SK-N-SH (cell line): ENCODE results near the gene LEPR. TPM values are rescaled to one million over a fixed set of nuclear protein-coding genes. Genes with fewer than 3 reads are reported as not detected.

Experiments used
- CTCF ChIA-PET: fragments of 300-600, 350-600 bp; formaldehyde crosslinking; extraction: SDS; loops from one replicate; lab custom pipeline; 2021; lab: Yijun Ruan, JAX
- POLR2A ChIA-PET: fragments of 350-600 bp; sonication (Branson Sonifier 250); formaldehyde crosslinking; extraction: SDS; loops from one replicate; lab custom pipeline; 2020; ENCODE audit warnings: antibody characterized with exemption, inconsistent platforms; lab: Yijun Ruan, JAX
- DNase-seq: peaks from one replicate; pipeline ENCODE4 v3.0.0; 2012
- H2AFZ ChIP-seq: fragments of 200-600 bp; sonication (generic); 2 replicates; pipeline ENCODE4 v1.8.1; 2016; ENCODE audit warnings: antibody characterized with exemption, mild to moderate bottlenecking, low read depth
- H3F3A ChIP-seq: fragments of 200-600 bp; sonication (generic); replicated peaks from 2 replicates; pipeline ENCODE3; 2016; ENCODE audit warnings: antibody characterized with exemption, mild to moderate bottlenecking; ENCODE audit not compliant: insufficient read depth
- H3K27ac ChIP-seq, 2 experiments: fragments of 200-500 bp in 1 of 2; fragments of 200-600 bp in 1 of 2; sonication (Bioruptor generic) in 1 of 2; sonication (generic), shearing (Covaris generic) in 1 of 2; 2 replicates each; pipeline versions ENCODE4 v1.5.1 to v1.6.1; 2014 to 2016; ENCODE audit warnings: low read depth in 2 of 2, inconsistent platforms in 1 of 2, low read length in 1 of 2, mild to moderate bottlenecking in 1 of 2, mixed read lengths in 1 of 2
- H3K27me3 ChIP-seq: fragments of 200-600 bp; sonication (generic), shearing (Covaris generic); 2 replicates; pipeline ENCODE4 v1.6.1; 2016; ENCODE audit warnings: mixed run types; ENCODE audit not compliant: insufficient read depth
- H3K36me3 ChIP-seq, 2 experiments: fragments of 200-500 bp in 1 of 2; fragments of 200-600 bp in 1 of 2; sonication (Bioruptor generic) in 1 of 2; sonication (generic) in 1 of 2; replicated peaks in 1 of 2; 2 replicates each; pipeline versions ENCODE3 to v1.5.1; 2014 to 2016; ENCODE audit warnings: low read length in 1 of 2, mild to moderate bottlenecking in 1 of 2; ENCODE audit not compliant: insufficient read depth in 2 of 2, control insufficient read depth in 1 of 2
- H3K4me1 ChIP-seq, 2 experiments: fragments of 200-500 bp in 1 of 2; fragments of 200-600 bp in 1 of 2; sonication (Bioruptor generic) in 1 of 2; sonication (generic), shearing (Covaris generic) in 1 of 2; 2 replicates each; pipeline versions ENCODE4 v1.5.1 to v1.6.1; 2014 to 2016; ENCODE audit warnings: low read depth in 1 of 2, low read length in 1 of 2, mixed run types in 1 of 2; ENCODE audit not compliant: insufficient read depth in 2 of 2, control insufficient read depth in 1 of 2
- H3K4me2 ChIP-seq: fragments of 200-600 bp; sonication (generic), shearing (Covaris generic); 2 replicates; pipeline ENCODE4 v1.6.1; 2017; ENCODE audit warnings: mixed run types
- H3K4me3 ChIP-seq, 2 experiments: fragments of 200-500 bp in 1 of 2; fragments of 200-600 bp in 1 of 2; sonication (Bioruptor generic) in 1 of 2; sonication (generic), shearing (Covaris generic) in 1 of 2; 2 replicates each; pipeline versions ENCODE4 v1.5.1 to v1.8.1; 2014 to 2016; ENCODE audit warnings: low read depth in 2 of 2, inconsistent platforms in 1 of 2, low read length in 1 of 2, mild to moderate bottlenecking in 1 of 2, mixed read lengths in 1 of 2, moderate library complexity in 1 of 2
- H3K79me2 ChIP-seq: fragments of 200-600 bp; sonication (generic); 2 replicates; pipeline ENCODE4 v1.8.1; 2017; ENCODE audit warnings: mild to moderate bottlenecking; ENCODE audit not compliant: insufficient read depth
- H3K9ac ChIP-seq: fragments of 200-600 bp; sonication (generic); 2 replicates; pipeline ENCODE4 v1.6.1; 2017; ENCODE audit warnings: mixed run types
- H3K9me2 ChIP-seq: fragments of 200-600 bp; sonication (generic); 2 replicates; pipeline ENCODE4 v1.6.1; 2017; ENCODE audit warnings: mixed run types
- H3K9me3 ChIP-seq: fragments of 200-600 bp; sonication (generic); 2 replicates; pipeline ENCODE4 v1.6.1; 2017; ENCODE audit warnings: mixed run types, mild to moderate bottlenecking, moderate library complexity
- H4K20me1 ChIP-seq: fragments of 200-600 bp; sonication (generic); 2 replicates; pipeline ENCODE4 v1.6.1; 2017; ENCODE audit warnings: mild to moderate bottlenecking, mixed run types; ENCODE audit not compliant: insufficient read depth
- CHD2 ChIP-seq: fragments of 150-350 bp; IDR thresholded peaks from 2 replicates; pipeline ENCODE4 v1.6.1; 2018; ENCODE audit warnings: low read length; ENCODE audit not compliant: partially characterized antibody
- ELF1 ChIP-seq: IDR thresholded peaks from 2 replicates; pipeline ENCODE4 v1.4.0; 2012
- EP300 ChIP-seq, 2 experiments: IDR thresholded peaks; 2 replicates each; pipeline versions ENCODE4 v1.4.0 to v1.6.1; 2012; ENCODE audit warnings: borderline replicate concordance in 1 of 2, low read depth in 1 of 2, low read length in 1 of 2
- EZH2phosphoT487 ChIP-seq: fragments of 200-600 bp; sonication (generic); IDR thresholded peaks from 2 replicates; pipeline ENCODE4 v1.6.1; 2017; ENCODE audit warnings: low read depth, mixed run types, mild to moderate bottlenecking, antibody characterized with exemption, moderate library complexity, borderline replicate concordance
- FOSL2 ChIP-seq: IDR thresholded peaks from 2 replicates; pipeline ENCODE4 v1.4.0; 2012; ENCODE audit warnings: low read depth, mild to moderate bottlenecking, moderate library complexity, borderline replicate concordance
- FOXJ3 ChIP-seq: sonication (generic); formaldehyde crosslinking; IDR thresholded peaks from 2 replicates; pipeline ENCODE4 v1.5.1; 2020; ENCODE audit warnings: mild to moderate bottlenecking, missing genetic modification reagents
- FOXM1 ChIP-seq: IDR thresholded peaks from 2 replicates; pipeline ENCODE4 v1.4.0; 2012; ENCODE audit warnings: low read depth, mild to moderate bottlenecking
- GABPA ChIP-seq: IDR thresholded peaks from 2 replicates; pipeline ENCODE4 v1.4.0; 2012; ENCODE audit warnings: low read depth, mild to moderate bottlenecking
- GATA2 ChIP-seq: sonication (generic); formaldehyde crosslinking; IDR thresholded peaks from 2 replicates; pipeline ENCODE4 v1.5.0; 2020; ENCODE audit warnings: mild to moderate bottlenecking, missing genetic modification reagents
- JUND ChIP-seq: IDR thresholded peaks from 2 replicates; pipeline ENCODE4 v1.4.0; 2012
- MXI1 ChIP-seq: IDR thresholded peaks from 2 replicates; pipeline ENCODE4 v1.6.1; 2012; ENCODE audit warnings: mild to moderate bottlenecking, low read depth, low read length, improper control_type of control experiment
- NRF1 ChIP-seq: IDR thresholded peaks from 2 replicates; pipeline ENCODE4 v1.6.1; 2012; ENCODE audit warnings: low read depth, mild to moderate bottlenecking, low read length
- POLR2AphosphoS5 ChIP-seq: IDR thresholded peaks from 2 replicates; pipeline ENCODE4 v1.6.1; 2012; ENCODE audit warnings: low read depth, low read length
- RAD21 ChIP-seq: IDR thresholded peaks from 2 replicates; pipeline ENCODE4 v1.6.1; 2012; ENCODE audit warnings: mild to moderate bottlenecking, low read length
- RFX5 ChIP-seq: IDR thresholded peaks from 2 replicates; pipeline ENCODE4 v1.6.1; 2012; ENCODE audit warnings: mild to moderate bottlenecking, improper control_type of control experiment, low read length
- RXRA ChIP-seq: IDR thresholded peaks from 2 replicates; pipeline ENCODE4 v1.4.0; 2012; ENCODE audit warnings: low read depth, mild to moderate bottlenecking, borderline replicate concordance
- SMC3 ChIP-seq: IDR thresholded peaks from 2 replicates; pipeline ENCODE4 v1.6.1; 2012; ENCODE audit warnings: low read depth, low read length, improper control_type of control experiment
- TAF1 ChIP-seq: IDR thresholded peaks from 2 replicates; pipeline ENCODE4 v1.6.1; 2012; ENCODE audit warnings: low read depth, mild to moderate bottlenecking, low read length, moderate library complexity, borderline replicate concordance
- TCF12 ChIP-seq: IDR thresholded peaks from 2 replicates; pipeline ENCODE4 v1.4.0; 2012
- YY1 ChIP-seq: IDR thresholded peaks from 2 replicates; pipeline ENCODE4 v1.4.0; 2012; ENCODE audit warnings: low read depth, mild to moderate bottlenecking
- WGBS: methylation state at CpG from one replicate; pipeline ENCODE4 v1.1.6; 2017; ENCODE audit warnings: low lambda C conversion rate; 5-methylcytosine and 5-hydroxymethylcytosine counted together
- polyA plus RNA-seq, 3 experiments: library from polyadenylated mRNA; depleted of rRNA; stranded (reverse); fragments of >200 nt; gene quantifications; 2 replicates each; pipeline ENCODE4 v1.2.3, GENCODE V29; 2012
- TF ChIP-seq, protein P1 (sequence below): IDR thresholded peaks from 2 replicates; pipeline ENCODE4 v1.4.0; 2012; ENCODE audit warnings: low read depth
- TF ChIP-seq, protein P2 (sequence below): IDR thresholded peaks from 2 replicates; pipeline ENCODE4; 2012
- TF ChIP-seq, protein P3 (sequence below): IDR thresholded peaks from 2 replicates; pipeline ENCODE4 v1.4.0; 2012; ENCODE audit warnings: low read depth, borderline replicate concordance
- TF ChIP-seq, protein P4 (sequence below): fragments of 150-350 bp; IDR thresholded peaks from 2 replicates; pipeline ENCODE4 v1.6.1; 2017; ENCODE audit warnings: antibody characterized with exemption, low read length, low read depth, borderline replicate concordance

The LEPR gene
- polyA plus RNA-seq, 1 of the 3 experiments (the other 2 are of a cell fraction), result 2.3 TPM

- Histone ChIP-seq H3K4me3 (no peak overlapping the region), H3K27me3 (no peaks in the 10 kb centered on the region), H3F3A (no peaks in the 10 kb centered on the region), H2AFZ (no peak overlapping the region), H3K9ac (no peak overlapping the region), H3K9me2 (no peaks in the 10 kb centered on the region), H3K4me1 (no peaks in the 10 kb centered on the region), H3K79me2 (no peaks in the 10 kb centered on the region), H3K36me3 (peaks cover 0 to 29% of the 10 kb centered on the region in 2 experiments), H3K9me3 (no peaks in the 10 kb centered on the region), H3K4me2 (no peak overlapping the region), H4K20me1 (no peaks in the 10 kb centered on the region), H3K27ac (no peak overlapping the region)
- DNase-seq, result no peak
- 100% methylated on average over 1 of the region's 1 CpG for WGBS
- ChIA-PET POLR2A (no interaction called here), CTCF (interaction anchor here (0.8 kb wide), 1 partner anchor 21 kb away, joined by 3 read pairs; no protein-coding TSS in a partner anchor)
- TF ChIP-seq EP300 (IDR thresholded peaks at IDR 0.05; ENCODE audit: borderline replicate concordance in 1 of 2, low read depth in 1 of 2, low read length in 1 of 2) (no peak), RXRA (no peak), CHD2 (no peak), TAF1 (no peak), RAD21 (no peak), SMC3 (no peak), GABPA (no peak), FOXM1 (no peak), NRF1 (no peak), YY1 (no peak), RFX5 (no peak), ELF1 (no peak)
- TF ChIP-seq, protein P1, sequence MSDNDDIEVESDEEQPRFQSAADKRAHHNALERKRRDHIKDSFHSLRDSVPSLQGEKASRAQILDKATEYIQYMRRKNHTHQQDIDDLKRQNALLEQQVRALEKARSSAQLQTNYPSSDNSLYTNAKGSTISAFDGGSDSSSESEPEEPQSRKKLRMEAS, result no peak
- TF ChIP-seq, protein P2, sequence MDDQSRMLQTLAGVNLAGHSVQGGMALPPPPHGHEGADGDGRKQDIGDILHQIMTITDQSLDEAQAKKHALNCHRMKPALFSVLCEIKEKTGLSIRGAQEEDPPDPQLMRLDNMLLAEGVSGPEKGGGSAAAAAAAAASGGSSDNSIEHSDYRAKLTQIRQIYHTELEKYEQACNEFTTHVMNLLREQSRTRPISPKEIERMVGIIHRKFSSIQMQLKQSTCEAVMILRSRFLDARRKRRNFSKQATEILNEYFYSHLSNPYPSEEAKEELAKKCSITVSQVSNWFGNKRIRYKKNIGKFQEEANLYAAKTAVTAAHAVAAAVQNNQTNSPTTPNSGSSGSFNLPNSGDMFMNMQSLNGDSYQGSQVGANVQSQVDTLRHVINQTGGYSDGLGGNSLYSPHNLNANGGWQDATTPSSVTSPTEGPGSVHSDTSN, result no peak
- TF ChIP-seq, protein P3, sequence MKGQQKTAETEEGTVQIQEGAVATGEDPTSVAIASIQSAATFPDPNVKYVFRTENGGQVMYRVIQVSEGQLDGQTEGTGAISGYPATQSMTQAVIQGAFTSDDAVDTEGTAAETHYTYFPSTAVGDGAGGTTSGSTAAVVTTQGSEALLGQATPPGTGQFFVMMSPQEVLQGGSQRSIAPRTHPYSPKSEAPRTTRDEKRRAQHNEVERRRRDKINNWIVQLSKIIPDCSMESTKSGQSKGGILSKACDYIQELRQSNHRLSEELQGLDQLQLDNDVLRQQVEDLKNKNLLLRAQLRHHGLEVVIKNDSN, result no peak
- TF ChIP-seq, protein P4, sequence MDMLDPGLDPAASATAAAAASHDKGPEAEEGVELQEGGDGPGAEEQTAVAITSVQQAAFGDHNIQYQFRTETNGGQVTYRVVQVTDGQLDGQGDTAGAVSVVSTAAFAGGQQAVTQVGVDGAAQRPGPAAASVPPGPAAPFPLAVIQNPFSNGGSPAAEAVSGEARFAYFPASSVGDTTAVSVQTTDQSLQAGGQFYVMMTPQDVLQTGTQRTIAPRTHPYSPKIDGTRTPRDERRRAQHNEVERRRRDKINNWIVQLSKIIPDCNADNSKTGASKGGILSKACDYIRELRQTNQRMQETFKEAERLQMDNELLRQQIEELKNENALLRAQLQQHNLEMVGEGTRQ, result no peak
These were observed 22.4 kb upstream of the LEPR start for GRCh38 chr1:65398083-65398482.

DNA sequence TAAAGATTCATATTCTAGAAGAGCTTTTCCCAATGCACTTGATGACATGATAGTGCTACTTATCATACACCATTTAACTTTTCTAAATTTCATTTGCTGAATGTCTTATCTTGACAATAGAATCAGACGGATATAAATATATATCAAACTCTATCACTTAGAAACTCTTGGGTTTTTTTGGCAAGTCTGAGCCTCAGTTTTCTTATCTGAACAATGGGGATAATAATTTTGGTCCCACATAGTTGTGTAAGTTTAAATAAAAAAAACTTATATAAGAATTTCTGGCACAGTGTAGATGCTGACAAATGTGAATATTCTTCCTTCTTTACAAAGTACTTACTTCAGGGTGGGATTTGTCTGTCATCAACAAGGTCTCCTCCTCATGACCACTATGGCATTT, 21.5 kb upstream of the LEPR start:
- no peaks in the 10 kb centered on the region for H3K4me1 ChIP-seq
- no peak overlapping the region for H3K4me3 ChIP-seq
- H3K27ac ChIP-seq, result no peak overlapping the region
- H3K27me3 ChIP-seq, result no peaks in the 10 kb centered on the region
- no peak overlapping the region for H2AFZ ChIP-seq
- H3K9me3 ChIP-seq, result no peaks in the 10 kb centered on the region
- DNase-seq, result no peak
- peaks cover 0 to 23% of the 10 kb centered on the region in 2 experiments for H3K36me3 ChIP-seq
- no peaks in the 10 kb centered on the region for H3F3A ChIP-seq
- no peaks in the 10 kb centered on the region for H3K79me2 ChIP-seq
- no peaks in the 10 kb centered on the region for H3K9me2 ChIP-seq
- no peak overlapping the region for H3K4me2 ChIP-seq
- CTCF ChIA-PET, result no interaction called here
- H3K9ac ChIP-seq, result no peak overlapping the region
- no peaks in the 10 kb centered on the region for H4K20me1 ChIP-seq
- 90% methylated on average over 1 of the region's 1 CpG for WGBS
- POLR2A ChIA-PET, result no interaction called here
- TF ChIP-seq ELF1 (no peak), RFX5 (no peak), TCF12 (no peak), GATA2 (CRISPR knock-in tag) (no peak), SMC3 (no peak), EZH2phosphoT487 (no peak), MXI1 (no peak), FOSL2 (no peak), NRF1 (no peak), POLR2AphosphoS5 (no peak), JUND (no peak), FOXJ3 (CRISPR knock-in tag) (no peak), CHD2 (no peak), RXRA (no peak)
- TF ChIP-seq, protein P2, result no peak
- TF ChIP-seq, protein P1, result no peak
